Measurements from ENCODE around the gene NFKBIE. TPM values are rescaled to one million over a fixed set of nuclear protein-coding genes. Genes with fewer than 3 reads are reported as not detected.

Gene NFKBIE
- total and polyA plus RNA-seq, 2 of the 13 experiments (the other 11 are each of a cell fraction or from before 2014, with no cell fraction given) = 6.7 to 14.5 TPM

DNA sequence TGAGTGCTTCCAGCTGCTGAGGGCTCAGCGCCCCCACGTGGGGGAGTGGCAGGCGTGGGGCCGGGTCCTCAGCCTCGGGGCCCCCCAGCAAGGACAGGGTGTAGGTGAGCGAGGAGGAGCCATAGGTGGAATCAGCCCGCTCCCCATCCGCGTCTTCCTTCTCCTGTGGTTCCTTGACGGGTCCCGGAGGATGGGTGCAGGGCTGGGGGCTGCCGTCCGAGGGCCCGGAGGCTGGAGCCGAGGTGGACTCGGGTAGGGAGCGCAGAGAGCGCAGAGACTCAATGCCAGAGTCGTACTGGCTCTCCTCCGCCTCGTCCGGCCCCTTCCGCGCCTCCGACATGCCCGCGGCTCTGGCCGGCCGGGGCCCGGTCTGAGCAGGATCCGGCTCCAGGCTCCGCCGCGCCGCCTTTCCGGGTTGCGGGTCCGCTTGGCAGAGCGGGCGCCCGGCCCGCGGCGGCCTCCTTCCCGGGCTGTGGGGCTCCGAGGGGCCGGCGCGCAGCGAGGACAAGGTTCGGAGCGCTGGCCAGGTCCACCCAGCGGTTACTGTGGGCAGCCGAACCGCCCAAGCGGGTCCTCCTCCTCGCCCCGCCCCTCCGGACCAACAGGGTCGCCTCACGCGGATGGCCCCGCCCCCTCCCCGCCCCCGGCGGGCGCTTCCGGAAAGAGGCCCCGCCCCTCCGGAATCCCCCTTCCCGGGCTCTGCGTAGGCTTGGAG is at the start of gene NFKBIE (continued):
- TF ChIP-seq, protein P1, sequence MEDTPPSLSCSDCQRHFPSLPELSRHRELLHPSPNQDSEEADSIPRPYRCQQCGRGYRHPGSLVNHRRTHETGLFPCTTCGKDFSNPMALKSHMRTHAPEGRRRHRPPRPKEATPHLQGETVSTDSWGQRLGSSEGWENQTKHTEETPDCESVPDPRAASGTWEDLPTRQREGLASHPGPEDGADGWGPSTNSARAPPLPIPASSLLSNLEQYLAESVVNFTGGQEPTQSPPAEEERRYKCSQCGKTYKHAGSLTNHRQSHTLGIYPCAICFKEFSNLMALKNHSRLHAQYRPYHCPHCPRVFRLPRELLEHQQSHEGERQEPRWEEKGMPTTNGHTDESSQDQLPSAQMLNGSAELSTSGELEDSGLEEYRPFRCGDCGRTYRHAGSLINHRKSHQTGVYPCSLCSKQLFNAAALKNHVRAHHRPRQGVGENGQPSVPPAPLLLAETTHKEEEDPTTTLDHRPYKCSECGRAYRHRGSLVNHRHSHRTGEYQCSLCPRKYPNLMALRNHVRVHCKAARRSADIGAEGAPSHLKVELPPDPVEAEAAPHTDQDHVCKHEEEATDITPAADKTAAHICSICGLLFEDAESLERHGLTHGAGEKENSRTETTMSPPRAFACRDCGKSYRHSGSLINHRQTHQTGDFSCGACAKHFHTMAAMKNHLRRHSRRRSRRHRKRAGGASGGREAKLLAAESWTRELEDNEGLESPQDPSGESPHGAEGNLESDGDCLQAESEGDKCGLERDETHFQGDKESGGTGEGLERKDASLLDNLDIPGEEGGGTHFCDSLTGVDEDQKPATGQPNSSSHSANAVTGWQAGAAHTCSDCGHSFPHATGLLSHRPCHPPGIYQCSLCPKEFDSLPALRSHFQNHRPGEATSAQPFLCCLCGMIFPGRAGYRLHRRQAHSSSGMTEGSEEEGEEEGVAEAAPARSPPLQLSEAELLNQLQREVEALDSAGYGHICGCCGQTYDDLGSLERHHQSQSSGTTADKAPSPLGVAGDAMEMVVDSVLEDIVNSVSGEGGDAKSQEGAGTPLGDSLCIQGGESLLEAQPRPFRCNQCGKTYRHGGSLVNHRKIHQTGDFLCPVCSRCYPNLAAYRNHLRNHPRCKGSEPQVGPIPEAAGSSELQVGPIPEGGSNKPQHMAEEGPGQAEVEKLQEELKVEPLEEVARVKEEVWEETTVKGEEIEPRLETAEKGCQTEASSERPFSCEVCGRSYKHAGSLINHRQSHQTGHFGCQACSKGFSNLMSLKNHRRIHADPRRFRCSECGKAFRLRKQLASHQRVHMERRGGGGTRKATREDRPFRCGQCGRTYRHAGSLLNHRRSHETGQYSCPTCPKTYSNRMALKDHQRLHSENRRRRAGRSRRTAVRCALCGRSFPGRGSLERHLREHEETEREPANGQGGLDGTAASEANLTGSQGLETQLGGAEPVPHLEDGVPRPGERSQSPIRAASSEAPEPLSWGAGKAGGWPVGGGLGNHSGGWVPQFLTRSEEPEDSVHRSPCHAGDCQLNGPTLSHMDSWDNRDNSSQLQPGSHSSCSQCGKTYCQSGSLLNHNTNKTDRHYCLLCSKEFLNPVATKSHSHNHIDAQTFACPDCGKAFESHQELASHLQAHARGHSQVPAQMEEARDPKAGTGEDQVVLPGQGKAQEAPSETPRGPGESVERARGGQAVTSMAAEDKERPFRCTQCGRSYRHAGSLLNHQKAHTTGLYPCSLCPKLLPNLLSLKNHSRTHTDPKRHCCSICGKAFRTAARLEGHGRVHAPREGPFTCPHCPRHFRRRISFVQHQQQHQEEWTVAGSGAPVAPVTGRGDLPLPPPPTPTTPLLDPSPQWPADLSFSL (CRISPR knock-in tag; IDR thresholded peaks at IDR 0.05) = no peak
- TF ChIP-seq ZSCAN21 (CRISPR knock-in tag; IDR thresholded peaks at IDR 0.05; ENCODE audit: borderline replicate concordance) (peak; percentile 53), ZNF124 (CRISPR knock-in tag; IDR thresholded peaks at IDR 0.05) (no peak; the same call in 1 of the 2 replicates), ZNF83 (CRISPR knock-in tag; IDR thresholded peaks at IDR 0.05; ENCODE audit: borderline replicate concordance) (no peak), CC2D1A (CRISPR knock-in tag; IDR thresholded peaks at IDR 0.05) (peak; percentile 52; the same call in 1 of the 2 replicates), ZBTB1 (CRISPR knock-in tag; IDR thresholded peaks at IDR 0.05; ENCODE audit: borderline replicate concordance) (no peak), ARHGAP35 (CRISPR knock-in tag; IDR thresholded peaks at IDR 0.05; ENCODE audit: borderline replicate concordance) (no peak; the same call in none of the 2 replicates), REPIN1 (CRISPR knock-in tag; IDR thresholded peaks at IDR 0.05; ENCODE audit: borderline replicate concordance, low read depth) (peak; percentile 81; the same call in 1 of the 2 replicates), POGZ (CRISPR knock-in tag; IDR thresholded peaks at IDR 0.05) (no peak), HIVEP1 (CRISPR knock-in tag; IDR thresholded peaks at IDR 0.05) (peak; percentile 53; the same call in 1 of the 2 replicates), ATF1 (CRISPR knock-in tag; IDR thresholded peaks at IDR 0.05) (no peak), ZNF737 (CRISPR knock-in tag; IDR thresholded peaks at IDR 0.05; ENCODE audit: borderline replicate concordance) (no peak), HDAC2 (CRISPR knock-in tag; IDR thresholded peaks at IDR 0.05) (peak; percentile 62), THAP11 (CRISPR knock-in tag; IDR thresholded peaks at IDR 0.05) (peak; percentile 47; the same call in 1 of the 2 replicates)
- TF ChIP-seq, protein P2, sequence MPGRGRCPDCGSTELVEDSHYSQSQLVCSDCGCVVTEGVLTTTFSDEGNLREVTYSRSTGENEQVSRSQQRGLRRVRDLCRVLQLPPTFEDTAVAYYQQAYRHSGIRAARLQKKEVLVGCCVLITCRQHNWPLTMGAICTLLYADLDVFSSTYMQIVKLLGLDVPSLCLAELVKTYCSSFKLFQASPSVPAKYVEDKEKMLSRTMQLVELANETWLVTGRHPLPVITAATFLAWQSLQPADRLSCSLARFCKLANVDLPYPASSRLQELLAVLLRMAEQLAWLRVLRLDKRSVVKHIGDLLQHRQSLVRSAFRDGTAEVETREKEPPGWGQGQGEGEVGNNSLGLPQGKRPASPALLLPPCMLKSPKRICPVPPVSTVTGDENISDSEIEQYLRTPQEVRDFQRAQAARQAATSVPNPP (CRISPR knock-in tag; IDR thresholded peaks at IDR 0.05) = no peak
- TF ChIP-seq, protein P3, sequence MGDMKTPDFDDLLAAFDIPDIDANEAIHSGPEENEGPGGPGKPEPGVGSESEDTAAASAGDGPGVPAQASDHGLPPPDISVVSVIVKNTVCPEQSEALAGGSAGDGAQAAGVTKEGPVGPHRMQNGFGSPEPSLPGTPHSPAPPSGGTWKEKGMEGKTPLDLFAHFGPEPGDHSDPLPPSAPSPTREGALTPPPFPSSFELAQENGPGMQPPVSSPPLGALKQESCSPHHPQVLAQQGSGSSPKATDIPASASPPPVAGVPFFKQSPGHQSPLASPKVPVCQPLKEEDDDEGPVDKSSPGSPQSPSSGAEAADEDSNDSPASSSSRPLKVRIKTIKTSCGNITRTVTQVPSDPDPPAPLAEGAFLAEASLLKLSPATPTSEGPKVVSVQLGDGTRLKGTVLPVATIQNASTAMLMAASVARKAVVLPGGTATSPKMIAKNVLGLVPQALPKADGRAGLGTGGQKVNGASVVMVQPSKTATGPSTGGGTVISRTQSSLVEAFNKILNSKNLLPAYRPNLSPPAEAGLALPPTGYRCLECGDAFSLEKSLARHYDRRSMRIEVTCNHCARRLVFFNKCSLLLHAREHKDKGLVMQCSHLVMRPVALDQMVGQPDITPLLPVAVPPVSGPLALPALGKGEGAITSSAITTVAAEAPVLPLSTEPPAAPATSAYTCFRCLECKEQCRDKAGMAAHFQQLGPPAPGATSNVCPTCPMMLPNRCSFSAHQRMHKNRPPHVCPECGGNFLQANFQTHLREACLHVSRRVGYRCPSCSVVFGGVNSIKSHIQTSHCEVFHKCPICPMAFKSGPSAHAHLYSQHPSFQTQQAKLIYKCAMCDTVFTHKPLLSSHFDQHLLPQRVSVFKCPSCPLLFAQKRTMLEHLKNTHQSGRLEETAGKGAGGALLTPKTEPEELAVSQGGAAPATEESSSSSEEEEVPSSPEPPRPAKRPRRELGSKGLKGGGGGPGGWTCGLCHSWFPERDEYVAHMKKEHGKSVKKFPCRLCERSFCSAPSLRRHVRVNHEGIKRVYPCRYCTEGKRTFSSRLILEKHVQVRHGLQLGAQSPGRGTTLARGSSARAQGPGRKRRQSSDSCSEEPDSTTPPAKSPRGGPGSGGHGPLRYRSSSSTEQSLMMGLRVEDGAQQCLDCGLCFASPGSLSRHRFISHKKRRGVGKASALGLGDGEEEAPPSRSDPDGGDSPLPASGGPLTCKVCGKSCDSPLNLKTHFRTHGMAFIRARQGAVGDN (CRISPR knock-in tag; IDR thresholded peaks at IDR 0.05) = peak; percentile 85

Measured in HepG2 (cell line).